Stimulated activated CD4-positive, alpha-beta T cell treated with anti-CD3 and anti-CD28 coated beads, TNF-alpha, amount 100 ng/mL, for 4 hours (primary cell): ENCODE data around the gene TNFRSF14.
A peak's percentile ranks its signal among the peaks of the same experiment; 100 is the strongest.
"Not testable (repeated sequence)": the region's sequence is repeated elsewhere in the genome, so short reads cannot be mapped to it uniquely, and the experiment has no call there.

Experiments used
- DNase-seq, 3 experiments: peaks; one replicate each; pipeline ENCODE4 v3.0.0-alpha.2; 2020; ENCODE audit warnings: low read depth in 3 of 3

The TNFRSF14 gene

GRCh38 chr1:2567083-2567679, 11.0 kb downstream of the TNFRSF14 start:
- no peak for DNase-seq

GRCh38 chr1:2568187-2568816, 12.1 kb downstream of the TNFRSF14 start:
- DNase-seq, result not testable (repeated sequence)

DNA sequence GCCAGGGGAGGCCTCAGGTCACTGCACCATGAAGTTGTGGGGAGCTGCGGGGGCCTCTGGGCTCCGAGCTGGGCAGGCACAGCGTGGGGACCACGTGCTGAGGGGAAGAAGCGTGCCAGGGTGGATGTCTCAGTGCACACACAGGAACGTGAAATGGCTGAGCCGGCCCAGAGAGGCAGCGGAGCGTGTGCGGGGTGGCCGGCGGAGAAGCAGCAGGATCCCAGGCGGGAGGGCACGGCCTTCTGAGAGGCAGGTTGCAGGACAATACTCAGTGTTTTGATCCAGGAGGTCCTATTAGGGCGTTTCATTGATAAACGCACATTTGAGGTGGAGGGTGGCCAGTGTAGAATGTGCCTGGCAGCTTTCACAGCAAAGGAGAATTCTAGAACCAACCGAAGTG, 12.9 kb downstream of the TNFRSF14 start:
- no peak for DNase-seq

DNA sequence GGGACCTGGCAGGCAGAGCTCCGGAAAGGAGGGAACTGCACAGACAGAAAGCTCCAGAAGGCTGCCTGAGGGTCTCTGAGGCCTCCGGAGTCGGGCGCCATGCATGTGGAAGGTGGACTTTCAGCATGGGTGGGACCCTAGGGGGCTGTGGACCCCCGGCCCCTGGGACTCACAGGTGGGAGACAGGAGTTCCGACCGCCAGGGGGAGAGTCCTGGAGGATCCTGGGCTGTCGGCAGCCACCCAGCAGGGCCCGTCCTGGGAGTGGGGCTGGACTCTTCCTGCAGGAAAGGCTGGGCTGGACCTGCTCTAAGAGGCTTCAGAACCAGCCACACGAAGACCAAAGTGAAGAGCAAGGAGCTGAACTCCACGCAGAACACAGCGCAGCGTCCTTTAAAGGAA, 13.5 kb downstream of the TNFRSF14 start:
- DNase-seq, result not testable (repeated sequence)

GRCh38 chr1:2570332-2570731, 14.2 kb downstream of the TNFRSF14 start:
- no peak for DNase-seq

GRCh38 chr1:2571348-2571747, 15.2 kb downstream of the TNFRSF14 start:
- DNase-seq, result no peak

- DNase-seq, result no peak
Observed at GRCh38 chr1:2573250-2573920, 17.2 kb downstream of the TNFRSF14 start.

DNA sequence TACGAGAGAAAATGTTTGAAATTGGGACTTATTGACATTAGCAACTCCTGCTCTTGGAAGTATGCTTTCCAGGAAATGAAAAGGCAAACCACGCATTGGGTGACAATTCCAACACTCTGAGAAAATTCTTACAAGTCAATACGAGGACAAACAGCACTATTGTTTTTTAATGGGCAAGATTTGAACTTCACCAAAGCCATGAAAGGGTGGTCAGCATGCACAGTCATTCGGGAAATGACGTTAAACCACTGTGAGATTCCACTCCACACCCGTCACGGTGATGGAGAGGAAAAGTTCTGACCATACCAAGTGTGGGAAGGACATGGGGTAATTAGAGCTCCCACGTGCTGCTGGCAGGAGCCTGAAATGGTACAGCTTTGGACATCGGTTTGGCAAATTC, 18.2 kb downstream of the TNFRSF14 start:
- no peak for DNase-seq

- DNase-seq, result no peak
Observed at GRCh38 chr1:2575801-2576663, 19.9 kb downstream of the TNFRSF14 start.

GRCh38 chr1:2577565-2578075, 21.4 kb downstream of the TNFRSF14 start:
- DNase-seq, result not testable (repeated sequence)

GRCh38 chr1:2578758-2579118, 22.6 kb downstream of the TNFRSF14 start:
- no peak for DNase-seq

GRCh38 chr1:2580691-2581090, 24.5 kb downstream of the TNFRSF14 start:
- DNase-seq, result no peak

- no peak for DNase-seq
Observed at GRCh38 chr1:2582391-2582790, 26.2 kb downstream of the TNFRSF14 start.

DNA sequence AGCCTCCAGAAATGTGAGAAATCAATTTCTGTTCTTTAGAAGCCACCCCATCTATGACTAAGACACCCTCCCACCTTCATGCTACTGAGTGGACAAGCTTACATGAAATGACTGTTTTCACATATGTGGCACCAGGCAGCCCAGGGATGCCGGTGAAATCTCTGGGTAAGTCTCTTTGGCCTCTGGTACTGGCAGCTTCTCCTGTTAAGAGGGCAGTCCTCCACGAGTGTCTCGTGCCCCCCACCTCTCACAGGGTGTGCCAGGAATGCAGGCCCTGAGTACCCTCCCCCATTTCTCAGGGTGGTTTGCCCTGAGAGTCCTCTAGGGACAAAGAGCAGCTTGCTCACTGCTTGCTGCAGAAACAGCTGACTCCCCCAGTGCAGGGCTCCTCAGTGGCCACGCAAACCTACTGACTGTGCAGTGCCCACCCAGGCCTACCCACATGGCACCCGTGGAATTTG, 27.2 kb downstream of the TNFRSF14 start:
- no peak for DNase-seq

DNA sequence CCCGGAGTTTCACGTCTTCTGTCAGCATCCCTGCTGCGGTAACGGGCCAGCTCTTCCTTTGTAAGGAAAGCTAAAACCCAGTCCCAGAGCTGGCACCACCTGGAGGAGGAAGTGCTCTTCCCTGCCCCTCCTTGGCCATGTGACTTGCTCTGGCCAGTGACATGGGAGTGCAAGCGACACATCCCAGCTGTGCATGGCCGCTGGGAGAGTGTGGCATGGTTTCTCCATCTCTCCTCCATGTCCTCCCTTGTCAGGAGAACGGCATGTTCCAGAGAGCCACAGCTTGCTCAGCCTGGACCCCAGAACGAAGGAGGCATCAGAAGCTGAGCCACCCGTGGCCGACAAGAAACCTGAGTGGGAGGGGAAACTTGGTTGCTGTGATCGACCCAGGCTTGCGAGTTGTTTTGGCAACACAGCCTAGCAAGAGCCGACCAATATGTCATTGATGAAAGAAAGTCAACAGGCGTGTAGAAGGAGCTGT, 27.7 kb downstream of the TNFRSF14 start:
- no peak for DNase-seq

- DNase-seq, result no peak
Observed at GRCh38 chr1:2584686-2585317, 28.6 kb downstream of the TNFRSF14 start.

DNA sequence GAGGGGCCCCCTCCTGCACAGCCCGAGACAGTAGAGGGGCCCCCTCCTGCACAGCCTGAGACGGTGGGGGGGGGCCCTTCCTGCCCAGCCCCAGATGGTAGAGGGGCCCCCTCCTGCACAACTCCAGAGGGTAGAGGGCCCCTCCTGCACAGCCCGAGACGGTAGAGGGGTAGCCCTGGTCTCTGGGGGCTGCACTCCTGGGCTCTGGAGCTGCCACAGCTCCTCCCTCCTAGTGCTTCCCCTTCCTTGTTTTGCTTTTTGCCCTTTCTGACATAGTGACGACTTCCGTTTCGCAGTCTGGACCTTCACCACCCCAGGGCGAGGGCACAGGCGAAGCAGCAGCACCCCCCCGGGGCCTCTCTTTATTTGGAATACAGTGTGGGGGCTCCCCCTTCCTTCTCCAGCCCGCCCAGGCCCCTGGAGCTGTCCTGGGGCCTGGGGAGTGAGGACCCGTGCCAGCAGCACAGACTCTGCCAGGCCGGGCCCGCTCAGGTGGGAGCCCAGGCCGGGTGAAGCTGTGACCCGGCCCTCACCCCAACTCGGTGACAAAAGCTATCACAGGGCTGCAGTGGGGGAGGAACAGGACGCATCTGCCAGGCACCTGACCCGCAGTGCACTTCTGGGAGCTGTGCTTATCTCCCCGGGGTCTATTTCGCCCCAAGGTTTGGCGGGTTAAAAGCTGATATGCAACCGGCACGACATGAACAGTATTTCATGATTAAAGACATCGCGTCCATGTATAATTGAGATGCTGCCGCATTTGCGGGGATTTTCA, 29.3 kb downstream of the TNFRSF14 start:
- peak in 2 of 3 experiments; percentile 30 to 43 for DNase-seq

DNA sequence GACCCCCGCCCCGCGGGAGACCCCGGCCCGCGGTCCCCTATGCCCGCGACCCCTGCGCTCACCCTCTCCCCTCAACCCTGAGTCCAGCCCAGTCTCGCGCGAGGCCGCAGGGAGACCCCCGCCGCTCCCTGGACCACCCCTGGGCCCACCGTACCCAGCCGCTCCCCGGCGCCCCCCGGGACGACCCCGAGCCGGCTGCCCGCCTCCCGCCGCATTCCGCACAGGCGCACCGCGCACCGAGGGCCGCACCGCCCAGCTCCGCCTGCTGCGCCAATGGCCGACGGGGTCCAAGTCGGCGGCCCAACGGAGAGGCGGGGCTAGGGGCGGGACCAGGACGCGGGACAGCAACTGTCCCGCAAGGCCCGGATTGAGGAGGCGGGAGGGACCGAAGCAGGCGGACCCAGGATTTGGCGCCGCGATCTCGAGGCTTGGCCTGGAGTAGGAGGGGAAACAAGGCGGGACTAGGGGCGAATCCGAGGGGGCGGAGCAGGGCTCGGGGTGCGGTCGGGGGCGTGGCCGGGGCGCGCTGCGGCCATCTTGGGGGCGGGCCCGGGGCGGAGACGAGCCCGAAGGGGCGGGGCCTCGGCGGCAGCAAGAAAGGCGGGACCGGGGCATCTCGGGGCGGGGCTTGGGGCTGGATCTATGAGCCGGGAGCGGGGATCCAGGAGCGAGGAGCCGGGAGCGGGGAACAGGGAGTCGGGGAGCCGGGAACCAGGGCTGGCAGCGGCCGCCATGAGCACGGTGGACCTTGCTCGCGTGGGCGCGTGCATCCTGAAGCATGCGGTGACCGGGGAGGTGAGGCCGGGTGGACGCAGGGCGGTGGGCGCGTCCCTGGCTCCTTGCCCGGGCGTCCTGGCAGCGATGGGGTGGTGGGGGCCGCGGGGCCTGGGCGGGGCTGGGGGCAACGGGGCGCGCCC, 30.2 kb downstream of the TNFRSF14 start, which contains the start of gene PRXL2B:
Gene PRXL2B (plus strand): TSS at position 624 of the 917 bp plus-strand sequence. CDS start 109 bp downstream, at position 733.
- DNase-seq, result peak; percentile 94 to 98 (median 95)
